ENCODE measurements around the gene NUBP2. TPM values are rescaled to one million over a fixed set of nuclear protein-coding genes. Genes with fewer than 3 reads are reported as not detected.

NUBP2 gene
- total RNA-seq, 1 experiment from 2014 or later = 69.4 TPM

DNA sequence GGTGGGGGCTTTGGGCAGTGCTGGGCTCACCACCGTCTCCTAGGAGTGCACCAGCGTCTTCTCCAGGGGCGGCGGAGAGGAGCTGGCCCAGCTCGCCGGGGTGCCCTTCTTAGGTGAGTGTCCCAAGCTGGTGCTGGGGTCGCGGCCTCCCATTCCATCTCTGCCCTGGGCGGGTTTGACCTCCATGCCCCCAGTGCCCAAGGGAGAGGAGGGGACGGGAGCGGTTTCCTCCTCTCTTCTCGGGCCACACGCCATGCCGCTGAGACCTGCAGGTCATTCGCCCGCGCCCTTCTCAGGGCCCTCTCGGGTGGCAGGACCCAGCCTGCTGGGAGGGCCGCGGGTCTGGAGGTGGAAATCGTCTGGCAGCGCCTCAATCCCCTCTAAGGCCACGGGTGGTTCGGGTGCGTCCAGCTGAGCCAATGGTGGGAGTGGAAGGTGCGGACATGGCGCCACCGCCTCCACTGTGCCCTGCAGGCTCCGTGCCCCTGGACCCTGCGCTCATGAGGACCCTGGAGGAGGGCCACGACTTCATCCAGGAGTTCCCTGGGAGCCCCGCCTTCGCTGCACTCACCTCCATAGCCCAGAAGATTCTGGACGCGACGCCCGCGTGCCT is 5.4 kb downstream of the NUBP2 start:
- Histone ChIP-seq H2AFZ (ENCODE audit: low read length) (no peak overlapping the region), H4K91ac (ENCODE audit: insufficient read length, low read depth, low read length) (no peak overlapping the region), H3K18ac (ENCODE audit: insufficient read length, low read depth, low read length) (no peak overlapping the region), H3K79me1 (ENCODE audit: insufficient read depth, low read depth, low read length, poor library complexity, severe bottlenecking) (peaks cover 5% of the 10 kb centered on the region), H3K14ac (ENCODE audit: insufficient read depth, low read length) (no peak overlapping the region), H3K23me2 (ENCODE audit: insufficient read length, low read depth, low read length, poor library complexity, severe bottlenecking) (no peaks in the 10 kb centered on the region), H3K27me3 (ENCODE audit: insufficient read depth, low read length) (no peaks in the 10 kb centered on the region), H3K9ac (ENCODE audit: extremely low read depth, insufficient read length, low read length) (no peak overlapping the region), H2BK5ac (ENCODE audit: insufficient read length, low read length) (no peak overlapping the region), H4K20me1 (ENCODE audit: control insufficient read depth, insufficient read depth, insufficient read length) (no peaks in the 10 kb centered on the region), H3K4ac (ENCODE audit: low read depth, low read length) (no peak overlapping the region), H2BK20ac (ENCODE audit: low read depth, low read length, poor library complexity, severe bottlenecking) (no peak overlapping the region), H4K8ac (replicated peaks; ENCODE audit: insufficient read length, low read depth, low read length) (no peak overlapping the region), H3K4me1 (ENCODE audit: insufficient read depth, low read length) (no peaks in the 10 kb centered on the region; the same call in 1 of the 2 replicates), H2BK15ac (ENCODE audit: low read depth, low read length) (no peak overlapping the region), H3T11ph (ENCODE audit: low read length) (no peak overlapping the region), H3K56ac (ENCODE audit: insufficient read length, low read depth, low read length) (no peak overlapping the region), H3K27ac (ENCODE audit: insufficient read length, low read depth, low read length) (no peak overlapping the region), H2BK12ac (ENCODE audit: insufficient read length, low read depth, low read length) (no peak overlapping the region), H3K9me3 (ENCODE audit: control insufficient read depth, low read depth, low read length) (no peaks in the 10 kb centered on the region), H3K79me2 (ENCODE audit: insufficient read depth, low read length) (peaks cover 8% of the 10 kb centered on the region; the same call in 1 of the 2 replicates), H3K4me2 (ENCODE audit: insufficient read depth, insufficient read length, low read length) (no peak overlapping the region), H2BK120ac (ENCODE audit: low read depth, low read length, poor library complexity, severe bottlenecking) (no peak overlapping the region), H2AK5ac (ENCODE audit: insufficient read length, low read length) (no peak overlapping the region), H3K23ac (ENCODE audit: insufficient read length, low read depth, low read length) (no peak overlapping the region), H4K5ac (ENCODE audit: insufficient read length, low read depth, low read length) (no peak overlapping the region)
- no peak overlapping the region for H3K27ac Mint-ChIP-seq
- H3K36me3 Mint-ChIP-seq (ENCODE audit: insufficient read depth in 1 of 3, low read depth in 3 of 3) = peaks cover 5 to 17% (median 14%) of the 10 kb centered on the region in 3 experiments; a peak in 6 of 7 replicates
- H3K4me1 Mint-ChIP-seq = peaks cover 0 to 5% of the 10 kb centered on the region in 2 experiments; a peak in 1 of 4 replicates
- TF ChIP-seq CTCF (conservative IDR thresholded peaks at IDR 0.05) = no peak
- DNase-seq = no peak
- H3K27me3 Mint-ChIP-seq (ENCODE audit: low read depth) = no peaks in the 10 kb centered on the region
- no peak overlapping the region for H3K4me3 Mint-ChIP-seq
- WGBS (ENCODE audit: extremely low coverage, insufficient read length, low lambda C conversion rate) = no CpG with 5 or more reads among the region's 38 CpGs
- H3K9me3 Mint-ChIP-seq = no peaks in the 10 kb centered on the region

Measured in H9 (cell line).